HFFc6 (cell line): ENCODE data around the gene PRKAA2. TPM values are rescaled to one million over a fixed set of nuclear protein-coding genes. Genes with fewer than 3 reads are reported as not detected.

ENCODE experiments used
- DNase-seq: peaks from one replicate; pipeline ENCODE4 v3.0.0-alpha.2; 2018
- H3K27ac Mint-ChIP-seq: 2 replicates; pipeline ENCODE4 v1.8.0; 2020; ENCODE audit warnings: mild to moderate bottlenecking, mixed read lengths
- H3K27me3 Mint-ChIP-seq: 2 replicates; pipeline ENCODE4 v1.8.0; 2021; ENCODE audit warnings: mild to moderate bottlenecking, moderate library complexity, mixed read lengths; ENCODE audit not compliant: insufficient read depth
- H3K36me3 Mint-ChIP-seq: 2 replicates; pipeline ENCODE4 v1.8.0; 2021; ENCODE audit warnings: low read depth, mixed read lengths
- H3K4me1 Mint-ChIP-seq: 2 replicates; pipeline ENCODE4 v1.8.0; 2020; ENCODE audit warnings: low read depth, mixed read lengths
- H3K4me3 Mint-ChIP-seq: 2 replicates; pipeline ENCODE4 v1.8.0; 2020; ENCODE audit warnings: mild to moderate bottlenecking, moderate library complexity, mixed read lengths
- H3K9me3 Mint-ChIP-seq: 2 replicates; pipeline ENCODE4 v1.8.0; 2020; ENCODE audit warnings: mild to moderate bottlenecking, mixed read lengths
- total RNA-seq, 6 experiments: library from RNA; stranded (reverse); fragmentation: NEBNext Ultra II Directional; extraction: Animal tissue kit (Norgen Biotek cat#: 25700); gene quantifications; 2 replicates in 1 of 6; 3 replicates in 5 of 6; pipeline ENCODE4 v1.2.3, GENCODE V29; 2021
- TF ChIP-seq, protein P1 (sequence below): fragments of 200-600 bp; sonication (generic); IDR thresholded peaks from 2 replicates; pipeline ENCODE4 v1.5.0; 2021; ENCODE audit warnings: antibody characterized with exemption, mild to moderate bottlenecking

PRKAA2 gene
- total RNA-seq, 6 experiments from 2014 or later = 0.05 to 0.62 (median 0.06) TPM

- TF ChIP-seq, protein P1, sequence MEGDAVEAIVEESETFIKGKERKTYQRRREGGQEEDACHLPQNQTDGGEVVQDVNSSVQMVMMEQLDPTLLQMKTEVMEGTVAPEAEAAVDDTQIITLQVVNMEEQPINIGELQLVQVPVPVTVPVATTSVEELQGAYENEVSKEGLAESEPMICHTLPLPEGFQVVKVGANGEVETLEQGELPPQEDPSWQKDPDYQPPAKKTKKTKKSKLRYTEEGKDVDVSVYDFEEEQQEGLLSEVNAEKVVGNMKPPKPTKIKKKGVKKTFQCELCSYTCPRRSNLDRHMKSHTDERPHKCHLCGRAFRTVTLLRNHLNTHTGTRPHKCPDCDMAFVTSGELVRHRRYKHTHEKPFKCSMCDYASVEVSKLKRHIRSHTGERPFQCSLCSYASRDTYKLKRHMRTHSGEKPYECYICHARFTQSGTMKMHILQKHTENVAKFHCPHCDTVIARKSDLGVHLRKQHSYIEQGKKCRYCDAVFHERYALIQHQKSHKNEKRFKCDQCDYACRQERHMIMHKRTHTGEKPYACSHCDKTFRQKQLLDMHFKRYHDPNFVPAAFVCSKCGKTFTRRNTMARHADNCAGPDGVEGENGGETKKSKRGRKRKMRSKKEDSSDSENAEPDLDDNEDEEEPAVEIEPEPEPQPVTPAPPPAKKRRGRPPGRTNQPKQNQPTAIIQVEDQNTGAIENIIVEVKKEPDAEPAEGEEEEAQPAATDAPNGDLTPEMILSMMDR = no peak
These were observed 100.1 kb downstream of the PRKAA2 start for GRCh38 chr1:56745231-56745630.

GRCh38 chr1:56754708-56755479, 109.8 kb downstream of the PRKAA2 start:
- DNase-seq = no peak
- H3K4me3 Mint-ChIP-seq = no peak overlapping the region
- H3K36me3 Mint-ChIP-seq = no peaks in the 10 kb centered on the region
- H3K27ac Mint-ChIP-seq = no peak overlapping the region
- no peaks in the 10 kb centered on the region for H3K4me1 Mint-ChIP-seq
- TF ChIP-seq, protein P1 = no peak
- no peaks in the 10 kb centered on the region for H3K9me3 Mint-ChIP-seq
- H3K27me3 Mint-ChIP-seq = peaks cover 2% of the 10 kb centered on the region; the same call in 1 of the 2 replicates

More at GRCh38 chr1:56745231-56745630, 100.1 kb downstream of the PRKAA2 start:
- H3K27ac Mint-ChIP-seq = no peak overlapping the region
- no peak overlapping the region for H3K4me3 Mint-ChIP-seq
- H3K4me1 Mint-ChIP-seq = no peaks in the 10 kb centered on the region
- H3K27me3 Mint-ChIP-seq = no peaks in the 10 kb centered on the region
- no peaks in the 10 kb centered on the region for H3K9me3 Mint-ChIP-seq
- DNase-seq = no peak
- H3K36me3 Mint-ChIP-seq = no peaks in the 10 kb centered on the region

DNA sequence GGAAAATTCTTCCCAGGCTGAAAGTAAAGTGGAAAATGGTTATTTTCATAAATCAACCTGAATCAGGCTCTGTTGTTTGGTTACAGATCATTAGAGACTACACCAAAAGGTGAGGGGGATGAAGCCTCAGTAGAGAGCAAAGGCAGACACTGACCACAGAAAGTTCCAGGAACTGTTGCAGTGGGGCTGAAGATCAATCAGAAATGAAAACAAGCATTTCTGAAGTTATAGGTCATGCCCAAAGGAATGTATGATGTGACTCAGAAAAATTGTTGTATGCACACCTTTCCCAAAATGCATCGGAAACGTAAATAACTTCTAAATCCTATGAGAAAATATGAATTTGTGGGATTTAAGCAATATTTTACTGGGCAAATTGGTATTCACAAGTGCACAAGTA, 110.8 kb downstream of the PRKAA2 start:
- DNase-seq = no peak
- H3K4me1 Mint-ChIP-seq = no peaks in the 10 kb centered on the region
- H3K9me3 Mint-ChIP-seq = no peaks in the 10 kb centered on the region
- H3K27me3 Mint-ChIP-seq = peaks cover 2% of the 10 kb centered on the region; the same call in 1 of the 2 replicates
- no peak overlapping the region for H3K4me3 Mint-ChIP-seq
- H3K27ac Mint-ChIP-seq = no peak overlapping the region
- H3K36me3 Mint-ChIP-seq = no peaks in the 10 kb centered on the region
- TF ChIP-seq, protein P1 = no peak

GRCh38 chr1:56758135-56758534, 113.0 kb downstream of the PRKAA2 start:
- DNase-seq = no peak
- TF ChIP-seq, protein P1 = no peak
- peaks cover 2% of the 10 kb centered on the region; the same call in 1 of the 2 replicates for H3K27me3 Mint-ChIP-seq
- no peaks in the 10 kb centered on the region for H3K36me3 Mint-ChIP-seq
- H3K4me1 Mint-ChIP-seq = no peaks in the 10 kb centered on the region
- no peak overlapping the region for H3K27ac Mint-ChIP-seq
- H3K4me3 Mint-ChIP-seq = no peak overlapping the region
- H3K9me3 Mint-ChIP-seq = no peaks in the 10 kb centered on the region

DNA sequence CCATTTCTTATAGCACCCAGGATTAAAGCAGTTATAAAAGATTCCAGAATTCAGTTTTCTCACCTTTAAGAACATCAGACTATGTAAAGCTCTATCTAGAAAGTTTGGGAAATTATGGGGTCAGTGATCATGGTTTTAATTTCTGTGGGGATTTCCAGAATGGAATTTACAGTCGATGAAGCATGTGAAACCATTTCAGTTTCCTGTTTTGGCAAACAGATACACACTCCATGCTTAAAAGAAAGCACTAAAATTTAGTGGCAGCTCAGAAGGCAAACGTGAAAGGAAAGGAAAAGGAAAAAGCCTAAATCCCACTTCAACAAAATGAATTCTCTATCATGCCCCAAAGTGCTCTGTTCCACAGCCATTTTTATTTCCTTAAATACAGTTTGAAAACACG, 113.7 kb downstream of the PRKAA2 start:
- H3K4me3 Mint-ChIP-seq = no peak overlapping the region
- no peaks in the 10 kb centered on the region for H3K9me3 Mint-ChIP-seq
- H3K4me1 Mint-ChIP-seq = no peaks in the 10 kb centered on the region
- no peak for DNase-seq
- TF ChIP-seq, protein P1 = no peak
- H3K36me3 Mint-ChIP-seq = no peaks in the 10 kb centered on the region
- peaks cover 2% of the 10 kb centered on the region; the same call in 1 of the 2 replicates for H3K27me3 Mint-ChIP-seq
- no peak overlapping the region for H3K27ac Mint-ChIP-seq

Other genes starting within 250 kb of the PRKAA2 start
- 10 to 100 TPM; 15.1 to 29.9 (median 24.8) TPM for gene PLPP3, start 65.8 kb upstream of the PRKAA2 start, total RNA-seq
- gene FYB2, start 174.1 kb downstream of the PRKAA2 start, total RNA-seq = under 1 TPM in 1 of 6 experiments, not detected in 5; 0.11 TPM
- gene C8A, start 209.5 kb downstream of the PRKAA2 start, total RNA-seq = not detected